Astrocyte (in vitro differentiated cells and primary cell): ENCODE results near the gene COL6A3. TPM values are rescaled to one million over a fixed set of nuclear protein-coding genes. Genes with fewer than 3 reads are reported as not detected.

Source experiments
- DNase-seq: peaks from one replicate; pipeline ENCODE4 v3.0.0-alpha.2; 2010; ENCODE audit warnings: low read depth
- FAIRE-seq: peaks from 2 replicates; lab custom pipeline; 2011; peaks lifted over from hg19 to GRCh38; lab: Jason Lieb, UNC
- H2AFZ ChIP-seq: 2 replicates; pipeline ENCODE4 v1.6.0; 2012; ENCODE audit warnings: low read depth, low read length, inconsistent platforms
- H3K27ac ChIP-seq: 2 replicates; pipeline ENCODE4 v1.5.1; 2011; ENCODE audit warnings: low read depth, low read length, inconsistent platforms
- H3K27me3 ChIP-seq: 2 replicates; pipeline ENCODE4 v1.6.0; 2011; ENCODE audit warnings: low read length, inconsistent platforms; ENCODE audit not compliant: insufficient read depth
- H3K36me3 ChIP-seq: 2 replicates; pipeline ENCODE4 v1.5.1; 2011; ENCODE audit warnings: low read length, inconsistent platforms; ENCODE audit not compliant: insufficient read depth
- H3K4me1 ChIP-seq: 2 replicates; pipeline ENCODE4 v1.5.1; 2011; ENCODE audit warnings: low read length, inconsistent platforms; ENCODE audit not compliant: insufficient read depth
- H3K4me2 ChIP-seq: 2 replicates; pipeline ENCODE4 v1.6.0; 2012; ENCODE audit warnings: low read length, inconsistent platforms
- H3K4me3 ChIP-seq: 2 replicates; pipeline ENCODE4 v1.5.1; 2011; ENCODE audit warnings: low read depth, mild to moderate bottlenecking, low read length, inconsistent platforms; ENCODE audit not compliant: insufficient read depth
- H3K79me2 ChIP-seq: 2 replicates; pipeline ENCODE4 v1.6.0; 2012; ENCODE audit warnings: mild to moderate bottlenecking, low read length, inconsistent platforms; ENCODE audit not compliant: insufficient read depth
- H3K9ac ChIP-seq: 2 replicates; pipeline ENCODE4 v1.6.0; 2012; ENCODE audit warnings: mild to moderate bottlenecking, low read length, inconsistent platforms
- H3K9me3 ChIP-seq: 2 replicates; pipeline ENCODE4 v1.5.1; 2012; ENCODE audit warnings: low read depth, mild to moderate bottlenecking, low read length, inconsistent platforms; ENCODE audit not compliant: insufficient read depth
- H4K20me1 ChIP-seq: 2 replicates; pipeline ENCODE4 v1.6.0; 2012; ENCODE audit warnings: low read length, inconsistent platforms; ENCODE audit not compliant: insufficient read depth
- H3K27ac Mint-ChIP-seq: one replicate; pipeline ENCODE4 v1.8.0; 2021; ENCODE audit warnings: mild to moderate bottlenecking, mixed read lengths; ENCODE audit not compliant: unreplicated experiment
- H3K27me3 Mint-ChIP-seq: one replicate; pipeline ENCODE4 v1.8.0; 2021; ENCODE audit warnings: low read depth, mixed read lengths; ENCODE audit not compliant: unreplicated experiment
- H3K36me3 Mint-ChIP-seq: one replicate; pipeline ENCODE4 v1.8.0; 2021; ENCODE audit warnings: low read depth, mixed read lengths; ENCODE audit not compliant: unreplicated experiment
- H3K4me1 Mint-ChIP-seq: one replicate; pipeline ENCODE4 v1.8.0; 2021; ENCODE audit warnings: low read depth, mixed read lengths; ENCODE audit not compliant: unreplicated experiment
- H3K4me3 Mint-ChIP-seq: one replicate; pipeline ENCODE4 v1.8.0; 2021; ENCODE audit warnings: mild to moderate bottlenecking, moderate library complexity, mixed read lengths; ENCODE audit not compliant: unreplicated experiment
- H3K9me3 Mint-ChIP-seq: one replicate; pipeline ENCODE4 v1.8.0; 2021; ENCODE audit warnings: mild to moderate bottlenecking, mixed read lengths; ENCODE audit not compliant: unreplicated experiment
- EZH2 ChIP-seq: IDR thresholded peaks from 2 replicates; pipeline ENCODE4 v1.6.1; 2012; ENCODE audit warnings: mild to moderate bottlenecking, low read length, inconsistent platforms; ENCODE audit not compliant: insufficient read depth
- total RNA-seq: library from RNA; stranded (reverse); gene quantifications from 2 replicates; pipeline ENCODE4 v1.2.1, GENCODE V29; 2021
- TF ChIP-seq, protein P1 (sequence below): IDR thresholded peaks from 2 replicates; pipeline ENCODE4 v1.5.1; 2011; ENCODE audit warnings: low read depth, mild to moderate bottlenecking, inconsistent platforms, low read length, moderate library complexity; ENCODE audit not compliant: insufficient read depth

COL6A3 gene
- total RNA-seq, 1 donor from 2014 or later = 200 TPM

- no peak for FAIRE-seq
- H3K4me3 ChIP-seq = no peak overlapping the region
- H3K4me2 ChIP-seq = no peak overlapping the region
- no peaks in the 10 kb centered on the region for H4K20me1 ChIP-seq
- DNase-seq = no peak
- no peaks in the 10 kb centered on the region for H3K36me3 Mint-ChIP-seq
- no peaks in the 10 kb centered on the region for H3K36me3 ChIP-seq
- TF ChIP-seq, protein P1, sequence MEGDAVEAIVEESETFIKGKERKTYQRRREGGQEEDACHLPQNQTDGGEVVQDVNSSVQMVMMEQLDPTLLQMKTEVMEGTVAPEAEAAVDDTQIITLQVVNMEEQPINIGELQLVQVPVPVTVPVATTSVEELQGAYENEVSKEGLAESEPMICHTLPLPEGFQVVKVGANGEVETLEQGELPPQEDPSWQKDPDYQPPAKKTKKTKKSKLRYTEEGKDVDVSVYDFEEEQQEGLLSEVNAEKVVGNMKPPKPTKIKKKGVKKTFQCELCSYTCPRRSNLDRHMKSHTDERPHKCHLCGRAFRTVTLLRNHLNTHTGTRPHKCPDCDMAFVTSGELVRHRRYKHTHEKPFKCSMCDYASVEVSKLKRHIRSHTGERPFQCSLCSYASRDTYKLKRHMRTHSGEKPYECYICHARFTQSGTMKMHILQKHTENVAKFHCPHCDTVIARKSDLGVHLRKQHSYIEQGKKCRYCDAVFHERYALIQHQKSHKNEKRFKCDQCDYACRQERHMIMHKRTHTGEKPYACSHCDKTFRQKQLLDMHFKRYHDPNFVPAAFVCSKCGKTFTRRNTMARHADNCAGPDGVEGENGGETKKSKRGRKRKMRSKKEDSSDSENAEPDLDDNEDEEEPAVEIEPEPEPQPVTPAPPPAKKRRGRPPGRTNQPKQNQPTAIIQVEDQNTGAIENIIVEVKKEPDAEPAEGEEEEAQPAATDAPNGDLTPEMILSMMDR = no peak
- no peak for TF ChIP-seq EZH2
- H3K4me1 Mint-ChIP-seq = peaks cover 16% of the 10 kb centered on the region
- H3K9me3 Mint-ChIP-seq = peaks cover 8% of the 10 kb centered on the region
- H3K79me2 ChIP-seq = no peaks in the 10 kb centered on the region
- no peak overlapping the region for H2AFZ ChIP-seq
- no peak overlapping the region for H3K9ac ChIP-seq
- H3K27ac Mint-ChIP-seq = no peak overlapping the region
- H3K27me3 Mint-ChIP-seq = peaks cover 18% of the 10 kb centered on the region
- no peak overlapping the region for H3K27ac ChIP-seq
- H3K9me3 ChIP-seq = no peaks in the 10 kb centered on the region
- peaks cover 6% of the 10 kb centered on the region for H3K4me1 ChIP-seq
- no peak overlapping the region for H3K4me3 Mint-ChIP-seq
- no peaks in the 10 kb centered on the region for H3K27me3 ChIP-seq
Observed at GRCh38 chr2:237450108-237450507, 36.1 kb upstream of the COL6A3 start.

GRCh38 chr2:237449193-237449881 lies 35.4 kb upstream of the COL6A3 start:
- no peak for TF ChIP-seq EZH2
- TF ChIP-seq, protein P1 = no peak
- H3K4me2 ChIP-seq = peak overlapping the region; percentile 20
- no peaks in the 10 kb centered on the region for H3K9me3 ChIP-seq
- no peaks in the 10 kb centered on the region for H4K20me1 ChIP-seq
- H2AFZ ChIP-seq = peak overlapping the region; percentile 38
- no peak overlapping the region for H3K9ac ChIP-seq
- peaks cover 8% of the 10 kb centered on the region for H3K9me3 Mint-ChIP-seq
- peaks cover 18% of the 10 kb centered on the region for H3K27me3 Mint-ChIP-seq
- no peaks in the 10 kb centered on the region for H3K27me3 ChIP-seq
- H3K4me1 ChIP-seq = peaks cover 6% of the 10 kb centered on the region
- H3K4me3 Mint-ChIP-seq = no peak overlapping the region
- H3K27ac Mint-ChIP-seq = no peak overlapping the region
- H3K27ac ChIP-seq = no peak overlapping the region
- DNase-seq (no peak), FAIRE-seq (no peak)
- no peaks in the 10 kb centered on the region for H3K36me3 Mint-ChIP-seq
- H3K79me2 ChIP-seq = no peaks in the 10 kb centered on the region
- H3K4me3 ChIP-seq = no peak overlapping the region
- H3K36me3 ChIP-seq = no peaks in the 10 kb centered on the region
- H3K4me1 Mint-ChIP-seq = peaks cover 16% of the 10 kb centered on the region

DNA sequence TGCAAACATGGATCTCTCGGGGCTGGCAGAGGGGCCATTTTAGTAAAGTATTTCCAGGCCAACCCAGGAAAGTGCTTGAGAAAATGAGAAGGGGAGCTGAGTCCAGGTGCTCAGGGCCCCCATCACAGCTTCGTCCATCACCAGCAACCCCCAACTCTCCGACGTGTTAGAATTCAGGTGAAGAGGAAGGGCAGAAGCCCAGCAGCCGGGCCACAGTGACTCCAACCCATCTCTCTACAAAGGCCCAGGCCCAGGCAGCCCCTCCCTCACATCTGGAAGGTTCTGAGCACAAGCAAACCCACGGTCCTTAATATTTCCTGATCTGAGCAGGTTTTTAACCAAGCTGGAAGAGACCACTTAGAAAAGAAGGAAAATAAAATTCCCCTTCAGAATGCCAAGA lies 34.7 kb upstream of the COL6A3 start:
- Mint-ChIP-seq H3K36me3 (no peaks in the 10 kb centered on the region), H3K4me3 (no peak overlapping the region), H3K9me3 (peaks cover 8% of the 10 kb centered on the region), H3K4me1 (peaks cover 16% of the 10 kb centered on the region), H3K27me3 (peaks cover 18% of the 10 kb centered on the region), H3K27ac (no peak overlapping the region)
- Histone ChIP-seq H3K27me3 (no peaks in the 10 kb centered on the region), H2AFZ (no peak overlapping the region), H3K4me2 (no peak overlapping the region), H3K9me3 (no peaks in the 10 kb centered on the region), H3K4me3 (no peak overlapping the region), H3K9ac (no peak overlapping the region), H4K20me1 (no peaks in the 10 kb centered on the region), H3K79me2 (no peaks in the 10 kb centered on the region), H3K27ac (no peak overlapping the region), H3K36me3 (no peaks in the 10 kb centered on the region), H3K4me1 (peaks cover 6% of the 10 kb centered on the region)
- DNase-seq = no peak
- TF ChIP-seq EZH2 = no peak
- TF ChIP-seq, protein P1 = no peak
- FAIRE-seq = no peak
